Pancreas (tissue), 10 donors: ENCODE data around the gene TMEM62. TPM values are rescaled to one million over a fixed set of nuclear protein-coding genes. Genes with fewer than 3 reads are reported as not detected.
A peak's percentile ranks its signal among the peaks of the same experiment; 100 is the strongest.

ENCODE experiments used
- ATAC-seq, 4 donors: fragments of 200-7000 bp; cut with Tn5 transposase; one replicate each; pipeline versions ENCODE4 v1.8.0 to v1.9.1; 2020; ENCODE audit warnings: mild to moderate bottlenecking in 4 of 4, moderate library complexity in 4 of 4
- DNase-seq, 6 donors: peaks; one replicate each; pipeline ENCODE4 v3.0.0-alpha.2; 2020
- FAIRE-seq: peaks from 2 replicates; lab custom pipeline; 2012; peaks lifted over from hg19 to GRCh38; lab: Jason Lieb, UNC
- H3K27ac ChIP-seq, 4 donors: fragments of 200-600 bp; sonication (generic); 1 replicate in 3 of 4; 2 replicates in 1 of 4; pipeline versions ENCODE4 v1.5.0 to v1.8.0; 2020
- H3K27me3 ChIP-seq, 4 donors: fragments of 200-600 bp; one replicate each; pipeline ENCODE4 v1.8.0; 2021
- H3K36me3 ChIP-seq, 3 donors: fragments of 200-600 bp; sonication (generic) in 1 of 3; one replicate each; pipeline versions ENCODE4 v1.5.0 to v1.8.0; 2020 to 2021
- H3K4me1 ChIP-seq, 3 donors: fragments of 200-600 bp; one replicate each; pipeline ENCODE4 v1.8.0; 2021
- H3K4me3 ChIP-seq, 4 donors: fragments of 200-600 bp; sonication (generic) in 2 of 4; one replicate each; pipeline versions ENCODE4 v1.5.0 to v1.8.0; 2020 to 2021
- H3K9me3 ChIP-seq, 4 donors: fragments of 200-600 bp; one replicate each; pipeline ENCODE4 v1.8.0; 2021
- CTCF ChIP-seq, 4 donors: fragments of 200-600 bp; sonication (generic) in 3 of 4; IDR thresholded peaks; one replicate each; pipeline versions ENCODE4 v1.5.0 to v1.8.0; 2021; ENCODE audit warnings: antibody characterized with exemption in 4 of 4
- WGBS, 2 donors: extraction: QIAGEN DNeasy Blood & Tissue Kit; methylation state at CpG; one replicate each; pipeline ENCODE4 v1.1.7; 2013; 5-methylcytosine and 5-hydroxymethylcytosine counted together
- intact Hi-C, 3 donors: fragments of 100-400 bp; cut with DNase I; formaldehyde crosslinking; loops; one replicate each; pipeline versions ENCODE4 v1.11.1 to v1.14.2; 2022
- polyA plus RNA-seq, 2 donors: library from polyadenylated mRNA; stranded (reverse); fragments of 200-250 nt; gene quantifications; one replicate each; pipeline ENCODE4 v1.2.3, GENCODE V29; 2013
- total RNA-seq, 6 donors: library from RNA; stranded (reverse); fragmentation: NEBNext Ultra II Directional in 4 of 6; extraction: Animal tissue kit (Norgen Biotek cat#: 25700) in 4 of 6; gene quantifications; one replicate each; pipeline versions ENCODE4 v1.2.1 to v1.2.4, GENCODE V29; 2021 to 2023
- donor health status: healthy with polysubstance abuse.
- donor health status: DM: no; HTN: no; CAD: no; lungs with moderate emphysema.
- donor health status: DM: no; HTN: no; CAD: no.
- donor health status: control.
- donor health status: control.
- donor health status: Bipolar disorder and iron deficiency.
- donor health status: DM: yes; HTN: yes; CAD: no.
- donor health status: DM: no; HTN: no; CAD: no.
- donor health status: DM: no; HTN: no; CAD: no.
- donor health status: DM: yes; HTN: yes; CAD: no.

TMEM62 gene
- total and polyA plus RNA-seq, 8 donors, result 8.1 to 16.8 (median 11.5) TPM

- no peaks in the 10 kb centered on the region for H3K27me3 ChIP-seq
- peaks cover 0 to 15% (median 11%) of the 10 kb centered on the region in 3 donors for H3K4me1 ChIP-seq
- intact Hi-C loops, result no loop called here
- 85 to 88% methylated on average over 2 of the region's 2 CpGs for WGBS, 2 donors
- no peak for DNase-seq
- no peak overlapping the region for H3K4me3 ChIP-seq
- FAIRE-seq, result no peak
- H3K9me3 ChIP-seq, result no peaks in the 10 kb centered on the region
- TF ChIP-seq CTCF (IDR thresholded peaks at IDR 0.05), result no peak
- peaks cover 11 to 45% (median 21%) of the 10 kb centered on the region in 3 donors for H3K36me3 ChIP-seq
- no peak for ATAC-seq
- no peak overlapping the region for H3K27ac ChIP-seq
Measured at GRCh38 chr15:43189296-43189695, 55.9 kb downstream of the TMEM62 start.

- TF ChIP-seq CTCF (IDR thresholded peaks at IDR 0.05), result no peak
- FAIRE-seq (no peak), DNase-seq (peak in 4 of 6 donors; percentile 30 to 60 (median 42)), ATAC-seq (peak in 1 of 4 donors; percentile 7)
- Histone ChIP-seq H3K9me3 (no peaks in the 10 kb centered on the region), H3K36me3 (peaks cover 11 to 45% (median 21%) of the 10 kb centered on the region in 3 donors), H3K4me3 (no peak overlapping the region), H3K27ac (no peak overlapping the region), H3K4me1 (peaks cover 0 to 15% (median 11%) of the 10 kb centered on the region in 3 donors), H3K27me3 (no peaks in the 10 kb centered on the region)
- WGBS, 2 donors, result 41 to 43% methylated on average over 1 of the region's 1 CpG
- intact Hi-C loops, result no loop called here
Measured at GRCh38 chr15:43190178-43190577, 56.8 kb downstream of the TMEM62 start.

GRCh38 chr15:43193710-43194109 lies 60.3 kb downstream of the TMEM62 start:
- H3K36me3 ChIP-seq, result peaks cover 11 to 66% (median 21%) of the 10 kb centered on the region in 3 donors
- no peak overlapping the region for H3K4me3 ChIP-seq
- H3K27ac ChIP-seq, result no peak overlapping the region
- no peak for TF ChIP-seq CTCF (IDR thresholded peaks at IDR 0.05)
- ATAC-seq (no peak), DNase-seq (no peak), FAIRE-seq (peak; percentile 51)
- peaks cover 0 to 8% (median 0%) of the 10 kb centered on the region in 3 donors for H3K4me1 ChIP-seq
- no peaks in the 10 kb centered on the region for H3K27me3 ChIP-seq
- intact Hi-C loops, result no loop called here
- WGBS, 2 donors, result 88 to 94% methylated on average over 2 of the region's 2 CpGs
- H3K9me3 ChIP-seq, result no peaks in the 10 kb centered on the region

- H3K36me3 ChIP-seq, result peaks cover 11 to 60% (median 21%) of the 10 kb centered on the region in 3 donors
- ATAC-seq, result no peak
Measured at GRCh38 chr15:43194795-43195194, 61.4 kb downstream of the TMEM62 start.

More at GRCh38 chr15:43194795-43195194, 61.4 kb downstream of the TMEM62 start:
- no peak overlapping the region for H3K27ac ChIP-seq
- no peak overlapping the region for H3K4me3 ChIP-seq
- H3K4me1 ChIP-seq, result peaks cover 0 to 5% (median 0%) of the 10 kb centered on the region in 3 donors
- intact Hi-C loops, result no loop called here
- WGBS, 2 donors, result 84 to 92% methylated on average over 2 of the region's 2 CpGs
- no peak for FAIRE-seq
- no peak for TF ChIP-seq CTCF (IDR thresholded peaks at IDR 0.05)
- H3K27me3 ChIP-seq, result no peaks in the 10 kb centered on the region
- no peak for DNase-seq
- H3K9me3 ChIP-seq, result no peaks in the 10 kb centered on the region
